K562 (cell line): ENCODE data around the gene HOXB3. TPM values are rescaled to one million over a fixed set of nuclear protein-coding genes. Genes with fewer than 3 reads are reported as not detected.

ENCODE experiments used
- ARID1B ChIP-seq: fragments of 450-650 bp; IDR thresholded peaks from 2 replicates; pipeline ENCODE4 v1.6.1; 2016; ENCODE audit warnings: antibody characterized with exemption, mild to moderate bottlenecking, inconsistent platforms
- BRCA1 ChIP-seq, 2 experiments: fragments of 450-650 bp in 1 of 2; sonication (generic) in 1 of 2; formaldehyde crosslinking in 1 of 2; IDR thresholded peaks; 2 replicates each; pipeline versions ENCODE4 v1.5.0 to v1.6.1; 2017 to 2020; ENCODE audit warnings: mild to moderate bottlenecking in 1 of 2, missing genetic modification reagents in 1 of 2
- EZH2 ChIP-seq: IDR thresholded peaks from 2 replicates; pipeline ENCODE4 v1.6.1; 2012; ENCODE audit warnings: low read depth, mild to moderate bottlenecking, inconsistent platforms, low read length, borderline replicate concordance
- GABPB2 ChIP-seq: fragments of 250-450 bp; sonication (Bioruptor Pico); conservative IDR thresholded peaks from 2 replicates; pipeline ENCODE4 v1.5.1; 2021; ENCODE audit warnings: mild to moderate bottlenecking
- MAFF ChIP-seq: IDR thresholded peaks from 2 replicates; pipeline ENCODE4 v1.6.1; 2012; ENCODE audit warnings: low read length, improper control_type of control experiment
- PHB ChIP-seq: fragments of 250-450 bp; sonication (Bioruptor Pico); IDR thresholded peaks from 2 replicates; pipeline ENCODE4 v1.5.0; 2021
- RBM15 ChIP-seq: fragments of 200-400 bp; formaldehyde crosslinking; IDR thresholded peaks from 2 replicates; pipeline ENCODE4 v1.6.1; 2018; ENCODE audit warnings: mild to moderate bottlenecking, low read length, moderate library complexity; ENCODE audit not compliant: insufficient read depth
- SMARCB1 ChIP-seq: IDR thresholded peaks from 2 replicates; pipeline ENCODE4 v1.6.1; 2011; ENCODE audit warnings: improper control_type of control experiment, low read depth; ENCODE audit not compliant: insufficient read length
- SRSF7 ChIP-seq: fragments of 200-400 bp; formaldehyde crosslinking; optimal IDR thresholded peaks from 2 replicates; pipeline ENCODE3; 2017; ENCODE audit warnings: mild to moderate bottlenecking, low read depth, low read length
- TAF15 ChIP-seq: fragments of 200-400 bp; formaldehyde crosslinking; IDR thresholded peaks from 2 replicates; pipeline ENCODE4 v1.6.1; 2017; ENCODE audit warnings: mild to moderate bottlenecking, low read depth, low read length, moderate library complexity
- TBP ChIP-seq: optimal IDR thresholded peaks from 2 replicates; pipeline ENCODE3; 2011; ENCODE audit warnings: low read depth, low read length, improper control_type of control experiment
- ZKSCAN8 ChIP-seq: fragments of 200-800 bp; sonication (Bioruptor generic); IDR thresholded peaks from 2 replicates; pipeline ENCODE4 v1.6.1; 2016; ENCODE audit warnings: missing genetic modification characterization, missing compliant biosample characterization
- ZNF232 ChIP-seq: sonication (generic); formaldehyde crosslinking; IDR thresholded peaks from 2 replicates; pipeline ENCODE4 v1.8.0; 2022; ENCODE audit warnings: mild to moderate bottlenecking, missing genetic modification reagents
- ZNF239 ChIP-seq: fragments of 250-450 bp; sonication (Bioruptor Pico); IDR thresholded peaks from 2 replicates; pipeline ENCODE4 v1.4.0; 2020; ENCODE audit warnings: mild to moderate bottlenecking
- ZNF780A ChIP-seq: fragments of 250-450 bp; sonication (Bioruptor Pico); IDR thresholded peaks from 2 replicates; pipeline ENCODE4 v1.5.0; 2021; ENCODE audit warnings: mild to moderate bottlenecking
- ZNF785 ChIP-seq: fragments of 250-450 bp; sonication (Bioruptor Pico); IDR thresholded peaks from 2 replicates; pipeline ENCODE4 v1.4.0; 2020; ENCODE audit warnings: mild to moderate bottlenecking
- polyA plus RNA-seq, 8 experiments: library from polyadenylated mRNA; depleted of rRNA in 4 of 8; stranded (reverse) in 5 of 8; unstranded in 3 of 8; fragments of >200 nt; fragmentation: Nextera tagmentation in 2 of 8; fragmentation: Illumina TruSeq in 1 of 8; extraction: Ambion mirVana in 2 of 8; extraction: Trizol in 1 of 8; gene quantifications; 2 replicates each; pipeline versions ENCODE4 v1.2.1 to v1.2.3, GENCODE V29; 2011 to 2014; ENCODE audit warnings: inconsistent platforms in 1 of 8, missing spikeins in 1 of 8
- total RNA-seq, 7 experiments: library from RNA; depleted of rRNA in 6 of 7; stranded (reverse); fragments of >200 nt in 6 of 7; fragmentation: Illumina TruSeq in 2 of 7; extraction: Trizol in 2 of 7; gene quantifications; 2 replicates each; pipeline versions ENCODE4 v1.2.1 to v1.2.3, GENCODE V29; 2011 to 2021; ENCODE audit warnings: low replicate concordance in 1 of 7
- TF ChIP-seq, protein P1 (sequence below): fragments of 150-350 bp; conservative IDR thresholded peaks from 2 replicates; pipeline ENCODE4 v1.6.1; 2014; ENCODE audit warnings: low read length
- TF ChIP-seq, protein P2 (sequence below): fragments of 200-400 bp; formaldehyde crosslinking; IDR thresholded peaks from 2 replicates; pipeline ENCODE4 v1.6.1; 2017; ENCODE audit warnings: mild to moderate bottlenecking, low read depth, low read length, moderate library complexity
- TF ChIP-seq, protein P3 (sequence below): fragments of 450-650 bp; IDR thresholded peaks from 2 replicates; pipeline ENCODE4 v1.6.1; 2017; ENCODE audit warnings: antibody characterized with exemption, mild to moderate bottlenecking

Gene HOXB3
- total and polyA plus RNA-seq, 9 of the 15 experiments (the other 6 are each of a cell fraction or from before 2014, with no cell fraction given), result 2.4 to 41.3 (median 20.2) TPM

DNA sequence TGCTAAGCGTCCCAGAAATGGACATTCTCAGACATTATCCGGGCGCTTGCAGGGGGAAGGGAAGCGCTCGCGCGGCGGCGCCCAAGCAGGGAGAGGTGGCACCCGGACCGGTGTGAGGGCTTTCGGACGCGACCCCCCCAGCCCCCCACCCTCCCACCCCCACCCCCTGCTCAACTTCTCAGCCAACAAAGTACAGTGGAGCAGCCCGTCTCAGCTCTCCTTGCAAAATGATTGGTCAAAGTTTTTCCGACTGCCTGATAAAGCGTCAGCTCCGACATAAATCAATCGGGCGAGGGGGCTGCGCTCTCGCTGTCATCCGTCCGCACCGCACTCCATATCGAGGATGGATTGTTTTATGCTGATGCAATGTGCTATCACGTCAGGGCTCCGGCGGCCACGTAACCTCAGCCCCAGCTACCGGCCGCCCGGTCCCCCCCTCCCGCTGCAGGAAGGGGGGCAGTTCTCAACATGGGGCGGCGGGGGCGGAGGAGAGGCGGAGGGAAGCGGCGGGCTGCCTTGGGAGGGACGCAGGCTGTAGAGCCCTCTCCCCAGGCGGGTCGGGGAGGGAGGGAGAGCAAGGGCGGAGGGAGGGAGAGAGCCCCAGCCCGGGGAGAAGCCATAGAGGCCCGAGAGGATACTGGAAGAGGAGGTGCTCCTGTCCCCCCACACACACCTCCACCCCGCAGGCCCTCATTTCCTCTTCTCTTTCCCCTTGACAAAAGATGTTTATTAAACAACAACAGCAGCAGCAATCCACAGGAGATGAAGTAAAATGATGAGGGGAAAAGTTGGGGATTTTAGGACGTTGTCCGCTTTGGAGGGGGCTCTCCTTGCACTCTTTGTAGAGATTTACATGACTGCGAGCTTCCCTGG, 36.4 kb upstream of the HOXB3 start, which contains the start of gene HOXB9 (continued):
- TF ChIP-seq, protein P1, sequence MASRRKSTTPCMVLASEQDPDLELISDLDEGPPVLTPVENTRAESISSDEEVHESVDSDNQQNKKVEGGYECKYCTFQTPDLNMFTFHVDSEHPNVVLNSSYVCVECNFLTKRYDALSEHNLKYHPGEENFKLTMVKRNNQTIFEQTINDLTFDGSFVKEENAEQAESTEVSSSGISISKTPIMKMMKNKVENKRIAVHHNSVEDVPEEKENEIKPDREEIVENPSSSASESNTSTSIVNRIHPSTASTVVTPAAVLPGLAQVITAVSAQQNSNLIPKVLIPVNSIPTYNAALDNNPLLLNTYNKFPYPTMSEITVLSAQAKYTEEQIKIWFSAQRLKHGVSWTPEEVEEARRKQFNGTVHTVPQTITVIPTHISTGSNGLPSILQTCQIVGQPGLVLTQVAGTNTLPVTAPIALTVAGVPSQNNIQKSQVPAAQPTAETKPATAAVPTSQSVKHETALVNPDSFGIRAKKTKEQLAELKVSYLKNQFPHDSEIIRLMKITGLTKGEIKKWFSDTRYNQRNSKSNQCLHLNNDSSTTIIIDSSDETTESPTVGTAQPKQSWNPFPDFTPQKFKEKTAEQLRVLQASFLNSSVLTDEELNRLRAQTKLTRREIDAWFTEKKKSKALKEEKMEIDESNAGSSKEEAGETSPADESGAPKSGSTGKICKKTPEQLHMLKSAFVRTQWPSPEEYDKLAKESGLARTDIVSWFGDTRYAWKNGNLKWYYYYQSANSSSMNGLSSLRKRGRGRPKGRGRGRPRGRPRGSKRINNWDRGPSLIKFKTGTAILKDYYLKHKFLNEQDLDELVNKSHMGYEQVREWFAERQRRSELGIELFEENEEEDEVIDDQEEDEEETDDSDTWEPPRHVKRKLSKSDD, result no peak
- TF ChIP-seq BRCA1 (IDR thresholded peaks at IDR 0.05), result no peak
- no peak for TF ChIP-seq BRCA1 (CRISPR knock-in tag; IDR thresholded peaks at IDR 0.05)
- no peak for TF ChIP-seq ZNF232 (CRISPR knock-in tag)
- no peak for TF ChIP-seq ZNF239 (CRISPR knock-in tag)
- TF ChIP-seq ZNF780A, result no peak
- no peak for TF ChIP-seq EZH2
- no peak for TF ChIP-seq TAF15
- TF ChIP-seq TBP, result peak; percentile 68
- no peak for TF ChIP-seq SRSF7
- TF ChIP-seq RBM15, result no peak
- TF ChIP-seq GABPB2 (CRISPR knock-in tag), result no peak
- peak; percentile 86 for TF ChIP-seq ARID1B
- TF ChIP-seq, protein P2, sequence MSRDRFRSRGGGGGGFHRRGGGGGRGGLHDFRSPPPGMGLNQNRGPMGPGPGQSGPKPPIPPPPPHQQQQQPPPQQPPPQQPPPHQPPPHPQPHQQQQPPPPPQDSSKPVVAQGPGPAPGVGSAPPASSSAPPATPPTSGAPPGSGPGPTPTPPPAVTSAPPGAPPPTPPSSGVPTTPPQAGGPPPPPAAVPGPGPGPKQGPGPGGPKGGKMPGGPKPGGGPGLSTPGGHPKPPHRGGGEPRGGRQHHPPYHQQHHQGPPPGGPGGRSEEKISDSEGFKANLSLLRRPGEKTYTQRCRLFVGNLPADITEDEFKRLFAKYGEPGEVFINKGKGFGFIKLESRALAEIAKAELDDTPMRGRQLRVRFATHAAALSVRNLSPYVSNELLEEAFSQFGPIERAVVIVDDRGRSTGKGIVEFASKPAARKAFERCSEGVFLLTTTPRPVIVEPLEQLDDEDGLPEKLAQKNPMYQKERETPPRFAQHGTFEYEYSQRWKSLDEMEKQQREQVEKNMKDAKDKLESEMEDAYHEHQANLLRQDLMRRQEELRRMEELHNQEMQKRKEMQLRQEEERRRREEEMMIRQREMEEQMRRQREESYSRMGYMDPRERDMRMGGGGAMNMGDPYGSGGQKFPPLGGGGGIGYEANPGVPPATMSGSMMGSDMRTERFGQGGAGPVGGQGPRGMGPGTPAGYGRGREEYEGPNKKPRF, result no peak
- TF ChIP-seq SMARCB1, result no peak
- TF ChIP-seq ZNF785 (CRISPR knock-in tag), result no peak
- no peak; the same call in 1 of the 2 replicates for TF ChIP-seq ZKSCAN8
- TF ChIP-seq MAFF, result peak; percentile 45
- TF ChIP-seq, protein P3, sequence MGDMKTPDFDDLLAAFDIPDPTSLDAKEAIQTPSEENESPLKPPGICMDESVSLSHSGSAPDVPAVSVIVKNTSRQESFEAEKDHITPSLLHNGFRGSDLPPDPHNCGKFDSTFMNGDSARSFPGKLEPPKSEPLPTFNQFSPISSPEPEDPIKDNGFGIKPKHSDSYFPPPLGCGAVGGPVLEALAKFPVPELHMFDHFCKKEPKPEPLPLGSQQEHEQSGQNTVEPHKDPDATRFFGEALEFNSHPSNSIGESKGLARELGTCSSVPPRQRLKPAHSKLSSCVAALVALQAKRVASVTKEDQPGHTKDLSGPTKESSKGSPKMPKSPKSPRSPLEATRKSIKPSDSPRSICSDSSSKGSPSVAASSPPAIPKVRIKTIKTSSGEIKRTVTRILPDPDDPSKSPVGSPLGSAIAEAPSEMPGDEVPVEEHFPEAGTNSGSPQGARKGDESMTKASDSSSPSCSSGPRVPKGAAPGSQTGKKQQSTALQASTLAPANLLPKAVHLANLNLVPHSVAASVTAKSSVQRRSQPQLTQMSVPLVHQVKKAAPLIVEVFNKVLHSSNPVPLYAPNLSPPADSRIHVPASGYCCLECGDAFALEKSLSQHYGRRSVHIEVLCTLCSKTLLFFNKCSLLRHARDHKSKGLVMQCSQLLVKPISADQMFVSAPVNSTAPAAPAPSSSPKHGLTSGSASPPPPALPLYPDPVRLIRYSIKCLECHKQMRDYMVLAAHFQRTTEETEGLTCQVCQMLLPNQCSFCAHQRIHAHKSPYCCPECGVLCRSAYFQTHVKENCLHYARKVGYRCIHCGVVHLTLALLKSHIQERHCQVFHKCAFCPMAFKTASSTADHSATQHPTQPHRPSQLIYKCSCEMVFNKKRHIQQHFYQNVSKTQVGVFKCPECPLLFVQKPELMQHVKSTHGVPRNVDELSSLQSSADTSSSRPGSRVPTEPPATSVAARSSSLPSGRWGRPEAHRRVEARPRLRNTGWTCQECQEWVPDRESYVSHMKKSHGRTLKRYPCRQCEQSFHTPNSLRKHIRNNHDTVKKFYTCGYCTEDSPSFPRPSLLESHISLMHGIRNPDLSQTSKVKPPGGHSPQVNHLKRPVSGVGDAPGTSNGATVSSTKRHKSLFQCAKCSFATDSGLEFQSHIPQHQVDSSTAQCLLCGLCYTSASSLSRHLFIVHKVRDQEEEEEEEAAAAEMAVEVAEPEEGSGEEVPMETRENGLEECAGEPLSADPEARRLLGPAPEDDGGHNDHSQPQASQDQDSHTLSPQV, result no peak
- no peak for TF ChIP-seq PHB (CRISPR knock-in tag)
